ENCODE measurements around the gene CYTL1.
"Not testable (repeated sequence)": the region's sequence is repeated elsewhere in the genome, so short reads cannot be mapped to it uniquely, and the experiment has no call there.

Gene CYTL1

DNA sequence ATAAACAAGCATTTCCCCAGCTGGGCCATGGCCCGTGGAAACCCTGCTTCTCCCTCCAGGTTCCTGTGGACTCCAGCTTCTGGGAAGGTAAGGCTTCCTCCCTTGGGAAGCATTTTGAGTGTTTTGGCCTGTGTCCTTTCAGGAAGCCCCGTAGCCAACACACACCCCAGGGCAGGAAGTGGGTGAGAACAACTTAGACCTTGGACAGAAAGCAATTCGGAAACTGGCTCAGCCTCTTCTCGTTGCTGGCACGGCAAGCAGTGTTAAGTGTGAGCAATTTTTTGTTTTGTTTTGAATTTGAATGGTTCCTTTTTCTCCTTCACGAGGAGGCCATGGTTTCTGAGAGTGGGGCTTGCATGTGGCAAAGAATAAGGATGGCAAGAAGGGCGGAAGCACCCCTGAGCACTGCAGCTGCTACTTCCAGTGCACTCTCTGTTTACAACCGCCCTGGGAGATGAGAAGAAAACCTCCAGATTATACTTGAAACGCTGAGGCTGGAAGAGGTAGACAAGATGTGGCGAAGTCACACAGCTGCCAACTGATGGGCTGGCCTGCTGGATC lies 14.1 kb upstream of the CYTL1 start:
- no peak for DNase-seq (ENCODE audit: low read depth in 3 of 3)

GRCh38 chr4:5032813-5033212 lies 13.6 kb upstream of the CYTL1 start:
- DNase-seq (ENCODE audit: low read depth in 3 of 3) = no peak

GRCh38 chr4:5030927-5031326 lies 11.7 kb upstream of the CYTL1 start:
- no peak for DNase-seq (ENCODE audit: low read depth in 3 of 3)

GRCh38 chr4:5030221-5030620 lies 11.0 kb upstream of the CYTL1 start:
- DNase-seq (ENCODE audit: low read depth in 3 of 3) = no peak

DNA sequence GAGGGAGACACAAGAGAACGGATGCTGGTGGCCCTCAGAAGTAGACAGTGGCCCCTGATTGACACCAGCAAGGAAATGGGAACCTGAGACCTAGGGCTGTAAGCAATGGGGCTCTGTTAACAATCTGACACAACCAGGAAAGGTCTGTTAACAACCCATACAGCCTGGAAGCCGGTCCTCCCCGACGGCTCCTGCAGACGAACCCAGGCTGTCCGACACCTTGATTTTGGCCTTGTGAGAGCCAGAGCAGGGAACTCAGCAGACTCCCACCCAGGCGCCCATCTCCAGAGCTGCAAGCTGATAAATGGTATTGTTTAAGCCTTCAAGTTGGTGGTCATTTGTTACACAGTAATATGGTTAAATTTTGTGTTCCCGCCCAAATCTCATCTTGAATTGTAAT lies 10.2 kb upstream of the CYTL1 start:
- DNase-seq (ENCODE audit: low read depth in 3 of 3) = no peak

GRCh38 chr4:5028480-5028879 lies 9.2 kb upstream of the CYTL1 start:
- DNase-seq (ENCODE audit: low read depth in 3 of 3) = no peak

GRCh38 chr4:5027346-5027745 lies 8.1 kb upstream of the CYTL1 start:
- DNase-seq (ENCODE audit: low read depth in 3 of 3) = no peak

DNA sequence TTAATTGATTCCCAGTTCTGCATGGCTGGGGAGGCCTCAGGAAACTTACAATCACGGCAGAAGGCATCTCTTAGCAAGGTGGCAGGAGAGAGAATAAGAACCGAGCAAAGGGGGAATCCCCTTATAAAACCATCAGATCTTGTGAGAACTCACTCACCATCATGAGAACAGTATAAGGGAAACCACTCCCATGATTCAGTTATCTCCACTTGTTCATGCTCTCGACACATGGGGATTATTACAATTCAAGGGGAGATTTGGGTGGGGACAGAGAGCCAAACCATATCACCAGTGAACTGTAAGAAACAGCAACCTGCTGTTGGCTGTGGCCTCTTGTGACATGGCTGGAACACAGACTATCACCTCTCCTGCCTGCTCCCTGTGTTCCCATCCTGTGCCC lies 7.1 kb upstream of the CYTL1 start:
- DNase-seq (ENCODE audit: low read depth in 3 of 3) = no peak

GRCh38 chr4:5024673-5025072 lies 5.4 kb upstream of the CYTL1 start:
- no peak for DNase-seq (ENCODE audit: low read depth in 3 of 3)

- DNase-seq (ENCODE audit: low read depth in 3 of 3) = no peak
Observed at GRCh38 chr4:5021546-5021945, 2.3 kb upstream of the CYTL1 start.

DNA sequence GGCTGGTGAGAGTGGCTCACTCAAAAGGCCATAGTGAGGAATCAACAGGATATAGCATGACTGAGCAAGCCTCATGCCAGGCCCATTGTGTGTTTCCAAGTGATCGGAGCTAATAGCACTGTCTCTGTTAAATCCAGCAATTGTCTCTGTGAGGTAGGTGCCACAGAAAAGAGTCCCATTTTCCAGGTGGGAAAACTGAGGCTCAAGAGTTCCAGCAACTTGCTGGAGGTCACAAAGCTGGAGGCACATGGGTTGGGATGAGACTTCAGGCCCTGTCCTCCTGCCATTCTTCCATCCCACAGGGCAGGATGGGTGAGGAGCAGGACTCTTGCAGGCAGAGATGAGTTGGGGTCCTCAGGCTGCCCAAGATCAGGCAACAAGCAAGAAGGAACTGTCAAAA lies 1.1 kb upstream of the CYTL1 start:
- no peak for DNase-seq (ENCODE audit: low read depth in 3 of 3)

DNA sequence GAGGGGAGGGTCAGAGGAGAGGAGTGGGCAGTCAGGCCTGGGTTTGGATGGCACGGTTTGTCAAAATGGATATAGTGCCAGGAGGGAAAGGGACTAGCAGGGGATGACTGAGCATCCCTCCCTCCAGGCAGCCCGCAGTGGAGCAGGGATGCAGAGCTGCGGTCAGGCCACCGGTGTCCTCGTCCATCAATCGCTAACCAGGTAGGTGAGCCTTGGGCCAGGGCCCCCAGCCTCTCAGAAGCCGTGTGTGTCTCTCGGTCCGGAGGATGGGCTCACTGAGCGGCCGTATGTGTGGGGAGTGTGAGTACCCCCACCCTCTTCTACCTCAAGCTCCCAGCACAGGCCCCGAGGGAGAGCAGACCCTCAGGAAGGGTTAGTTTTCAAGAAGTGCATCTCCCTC lies 538 bp upstream of the CYTL1 start:
- no peak for DNase-seq (ENCODE audit: low read depth in 3 of 3)

GRCh38 chr4:5018603-5019002 lies 655 bp downstream of the CYTL1 start:
- DNase-seq (ENCODE audit: low read depth in 3 of 3) = no peak

- DNase-seq (ENCODE audit: low read depth in 3 of 3) = no peak
Observed at GRCh38 chr4:5018096-5018495, 1.2 kb downstream of the CYTL1 start.

DNA sequence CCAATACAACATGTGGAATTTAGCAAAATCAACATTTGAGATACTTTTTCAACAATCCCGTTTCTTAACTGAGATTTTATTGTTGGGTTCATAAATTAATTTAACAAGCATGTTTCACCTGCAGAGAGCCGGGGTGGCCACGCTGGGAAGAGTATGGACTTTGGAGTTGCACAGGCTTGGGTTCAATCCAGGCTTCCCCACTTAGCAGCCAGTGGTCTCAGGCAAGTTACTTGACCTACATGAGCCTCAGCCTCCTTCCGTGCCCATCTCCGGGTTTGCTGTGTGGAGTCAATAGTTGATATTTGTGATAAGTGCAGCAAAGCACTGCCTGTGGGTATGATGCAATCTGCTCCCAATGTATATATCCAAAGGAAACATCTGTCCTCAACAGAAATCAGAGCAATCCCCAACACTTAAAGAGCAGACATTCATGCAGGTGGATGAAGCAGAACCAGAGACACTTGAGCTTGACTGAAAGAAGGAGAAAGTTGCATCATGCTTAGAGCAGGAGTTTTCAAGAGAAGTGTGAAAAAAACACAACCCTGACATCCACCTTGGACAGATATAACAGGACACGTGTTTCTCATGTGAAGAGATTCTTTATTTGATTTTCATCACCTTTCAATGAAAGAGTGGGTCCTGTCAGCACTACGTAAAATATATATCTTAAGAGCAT lies 5.1 kb downstream of the CYTL1 start:
- no peak for DNase-seq (ENCODE audit: low read depth in 3 of 3)

GRCh38 chr4:5012958-5013357 lies 6.3 kb downstream of the CYTL1 start:
- DNase-seq (ENCODE audit: low read depth in 3 of 3) = no peak

DNA sequence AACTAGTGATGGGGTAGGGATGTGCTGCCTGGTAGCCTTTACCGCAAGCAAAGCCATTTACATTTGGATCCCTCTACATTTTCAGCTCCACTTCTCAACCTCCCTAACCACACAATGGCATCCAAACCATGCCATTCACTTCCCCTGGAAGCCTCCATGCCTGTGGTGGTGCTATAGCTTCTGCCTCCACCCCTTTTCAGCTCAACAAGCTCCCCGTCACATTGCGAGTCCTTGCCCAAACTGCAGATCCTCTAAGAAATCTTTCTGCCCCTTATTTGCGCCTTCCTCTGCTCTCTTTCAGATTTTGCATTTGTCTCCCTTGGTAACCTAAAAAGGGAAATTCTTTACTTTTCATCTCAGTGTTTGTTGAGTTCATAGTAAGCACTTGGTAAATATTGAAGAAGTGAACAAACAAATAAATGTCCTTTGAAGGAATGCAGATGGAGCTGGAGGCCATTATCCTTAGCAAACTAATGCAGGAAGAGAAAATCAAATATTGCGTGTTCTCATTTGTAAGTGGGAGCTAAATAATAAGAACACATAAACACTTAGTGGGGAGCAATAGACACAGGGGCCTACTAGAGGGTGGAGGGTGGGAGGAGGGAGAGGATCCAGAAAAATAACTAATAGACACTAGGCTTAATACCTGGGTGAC lies 6.9 kb downstream of the CYTL1 start:
- no peak for DNase-seq (ENCODE audit: low read depth in 3 of 3)

DNA sequence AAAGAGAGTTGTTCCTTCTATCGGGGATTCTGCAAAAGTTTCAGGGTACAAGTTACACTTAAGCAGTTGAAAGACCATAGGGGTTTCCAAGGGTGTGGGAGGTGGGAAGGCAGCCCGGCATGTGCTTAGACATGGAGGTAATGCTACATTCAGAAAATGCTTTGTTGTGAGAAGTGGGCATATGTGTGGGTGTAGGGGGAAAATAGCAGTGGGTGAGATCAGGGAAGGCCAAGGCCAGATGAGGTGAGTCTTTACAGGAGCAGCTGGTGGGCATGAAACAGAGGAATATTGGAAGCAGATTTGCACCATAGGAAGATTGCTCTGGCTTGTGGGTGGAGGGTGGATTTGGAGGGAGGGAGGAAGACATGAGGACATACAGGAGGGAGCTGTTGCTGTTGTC lies 8.3 kb downstream of the CYTL1 start:
- no peak for DNase-seq (ENCODE audit: low read depth in 3 of 3)

- no peak for DNase-seq (ENCODE audit: low read depth in 3 of 3)
Observed at GRCh38 chr4:5009796-5010195, 9.5 kb downstream of the CYTL1 start.

- not testable (repeated sequence) for DNase-seq (ENCODE audit: low read depth in 3 of 3)
Observed at GRCh38 chr4:5006932-5007331, 12.3 kb downstream of the CYTL1 start.

GRCh38 chr4:5004496-5004895 lies 14.8 kb downstream of the CYTL1 start:
- no peak for DNase-seq (ENCODE audit: low read depth in 3 of 3)

DNA sequence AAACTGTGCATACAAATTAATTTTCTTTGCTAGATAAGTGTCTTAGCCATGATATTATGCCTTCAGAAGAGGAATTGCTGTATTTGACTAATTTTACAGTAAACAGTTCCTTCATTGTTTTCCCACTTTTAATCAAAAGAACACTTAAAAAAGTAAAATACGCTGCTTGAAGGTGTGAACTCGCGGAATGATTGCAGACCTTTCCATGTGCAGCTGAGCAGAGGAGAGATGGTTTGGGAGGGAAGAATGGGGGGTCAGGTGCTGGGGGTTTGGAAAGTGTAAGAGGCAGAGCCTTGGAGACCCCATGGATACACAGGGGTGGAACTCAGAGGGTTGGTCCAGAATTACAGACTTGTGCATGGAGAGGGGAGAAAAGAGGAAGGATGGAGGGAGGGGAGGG lies 15.3 kb downstream of the CYTL1 start:
- no peak for DNase-seq (ENCODE audit: low read depth in 3 of 3)

- no peak for DNase-seq (ENCODE audit: low read depth in 3 of 3)
Observed at GRCh38 chr4:5003372-5003857, 15.8 kb downstream of the CYTL1 start.
